HG02981 (cell line): Measurements from ENCODE around the gene GALNT6.
"Not testable (repeated sequence)": the region's sequence is repeated elsewhere in the genome, so short reads cannot be mapped to it uniquely, and the experiment has no call there.

Experiments used
- ATAC-seq: cut with Tn5 transposase; IDR thresholded peaks from one replicate; pipeline ENCODE4 v1.9.1; 2021; ENCODE audit warnings: mild to moderate bottlenecking, moderate library complexity; ENCODE audit not compliant: unreplicated experiment

The GALNT6 gene

DNA sequence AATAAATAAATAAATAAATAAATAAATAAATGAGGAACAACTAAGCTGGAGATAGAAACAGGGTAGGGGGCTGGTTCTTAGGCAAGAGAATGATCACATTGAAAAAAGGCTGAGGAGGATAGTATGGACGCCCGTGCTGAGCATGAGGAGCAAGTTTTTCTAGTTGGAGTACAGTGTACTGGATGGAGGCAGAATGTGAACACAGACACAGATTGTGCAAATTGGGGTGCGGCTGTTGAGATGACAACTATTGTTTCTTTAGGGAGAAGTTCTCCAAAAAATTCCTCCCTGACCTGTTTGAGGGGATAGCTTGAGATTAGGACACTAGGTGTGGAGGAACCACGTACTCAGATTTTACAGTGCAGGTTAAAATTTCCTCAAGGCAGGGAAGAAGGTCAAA lies 66.3 kb downstream of the GALNT6 start:
- no peak for ATAC-seq

DNA sequence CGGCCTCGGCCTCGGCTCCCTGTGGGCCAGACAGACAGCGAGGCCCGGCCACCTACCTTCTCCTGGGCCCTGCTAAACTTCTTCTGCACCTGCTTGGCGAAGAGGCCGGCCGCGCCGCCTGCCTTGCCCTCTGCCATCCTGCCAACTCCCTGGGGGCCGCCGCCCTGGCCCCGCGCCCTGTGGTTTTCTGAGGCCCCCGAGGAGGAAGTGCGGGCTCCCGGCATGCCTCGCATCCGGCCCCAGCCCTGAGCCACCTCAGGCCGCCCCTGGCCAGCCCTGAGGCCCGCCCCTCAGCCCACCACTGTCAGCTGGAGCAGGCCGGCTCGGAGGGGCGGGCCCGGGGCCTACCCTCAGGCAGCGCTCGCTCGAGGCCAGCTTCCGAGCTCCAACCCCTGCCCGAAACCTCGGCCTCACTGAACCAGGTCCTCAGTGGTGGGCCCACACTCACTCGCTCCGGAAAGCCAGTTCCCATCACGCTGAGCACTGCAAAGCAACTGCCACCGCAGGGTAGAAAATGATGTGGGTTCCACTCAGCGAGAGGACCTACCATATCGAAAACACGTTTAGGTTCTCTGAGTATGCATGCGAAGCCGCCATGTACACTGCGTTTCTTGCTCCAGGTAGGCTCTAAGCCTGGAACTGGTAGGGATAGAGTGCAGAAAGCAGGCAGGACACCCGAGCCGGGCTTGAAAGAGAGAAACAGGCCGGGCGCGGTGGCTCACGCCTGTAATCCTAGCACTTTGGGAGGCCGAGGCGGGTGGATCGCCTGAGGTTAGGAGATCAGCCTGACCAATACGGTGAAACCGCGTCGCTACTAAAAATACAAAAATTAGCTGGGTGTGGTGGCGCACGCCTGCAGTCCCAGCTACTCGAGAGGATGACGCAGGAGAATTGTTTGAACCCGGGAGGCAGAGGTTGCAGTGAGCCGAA lies 67.0 kb downstream of the GALNT6 start, which contains the start of gene BIN2:
BIN2 (minus strand) TSS at position 209 of the 930 bp plus-strand sequence; CDS start at position 137, 72 bp downstream.
- peak; percentile 56 for ATAC-seq

DNA sequence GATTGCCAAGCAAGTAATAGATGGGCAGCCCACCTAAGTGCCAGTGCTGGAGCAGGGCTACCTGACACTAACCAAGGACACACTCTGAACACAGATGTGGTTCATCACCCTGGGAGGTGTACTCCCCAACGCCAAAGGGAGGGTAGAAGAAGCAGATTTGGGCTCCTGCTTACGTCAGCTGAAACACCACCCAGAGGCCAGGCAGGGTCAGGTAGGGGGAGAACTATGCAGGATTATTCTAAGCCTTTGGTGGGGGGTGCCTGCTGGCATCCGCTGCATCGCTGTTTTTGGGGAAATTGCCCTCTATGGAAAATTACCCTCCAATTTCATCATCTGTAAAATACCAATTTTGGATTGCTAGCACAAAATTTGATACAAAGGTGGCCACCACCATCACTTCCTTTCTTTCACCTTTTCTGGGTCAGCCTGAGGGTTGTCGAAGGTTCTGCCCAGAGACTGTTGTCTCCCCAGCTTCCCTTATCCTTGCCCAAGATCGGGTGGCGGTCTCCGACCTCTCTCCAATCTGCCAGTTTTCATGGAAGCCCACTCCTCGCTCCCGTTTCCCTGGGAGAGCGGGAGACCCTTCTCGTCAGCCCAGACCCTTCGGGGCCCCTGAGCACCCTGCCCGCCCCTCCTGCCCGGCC lies 67.8 kb downstream of the GALNT6 start:
- no peak for ATAC-seq

DNA sequence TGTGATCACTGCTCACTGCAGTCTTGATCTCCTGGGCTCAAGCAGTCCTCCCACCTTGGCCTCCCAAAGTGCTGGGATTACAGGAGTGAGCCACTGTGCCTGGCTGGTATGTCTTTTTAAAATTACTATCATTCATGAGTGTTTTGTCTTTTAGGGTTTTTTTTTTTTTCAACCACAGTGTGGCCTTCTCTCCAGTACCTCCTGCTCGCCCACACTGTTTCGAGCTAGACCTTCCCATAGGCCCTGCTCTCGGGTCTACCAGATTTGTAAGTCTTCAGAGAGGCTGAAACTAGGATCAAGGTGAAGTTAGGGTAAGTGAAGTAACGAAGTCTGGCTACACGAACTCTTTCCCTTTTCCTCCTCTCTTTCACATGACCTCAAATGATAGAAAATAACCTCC lies 68.8 kb downstream of the GALNT6 start:
- ATAC-seq: no peak

DNA sequence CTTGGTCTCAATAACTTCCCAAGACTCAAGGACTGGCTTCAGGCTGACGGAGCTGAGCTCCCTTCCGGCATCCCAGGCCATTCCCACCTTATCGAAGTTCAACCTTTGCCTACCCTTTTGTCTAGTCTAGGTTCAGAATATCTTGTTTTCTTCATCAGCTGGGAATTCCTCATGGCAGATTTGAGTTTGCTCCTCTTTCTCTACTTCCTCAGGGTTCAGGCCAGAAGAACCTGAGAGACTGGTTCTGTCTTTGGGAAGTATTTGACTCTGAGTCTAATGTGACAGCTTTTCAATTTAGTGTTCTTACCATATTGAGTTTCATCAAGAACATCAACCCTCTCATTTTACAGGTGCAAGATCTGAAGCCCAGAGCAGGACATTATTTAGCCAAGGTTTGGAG lies 69.3 kb downstream of the GALNT6 start:
- no peak for ATAC-seq

DNA sequence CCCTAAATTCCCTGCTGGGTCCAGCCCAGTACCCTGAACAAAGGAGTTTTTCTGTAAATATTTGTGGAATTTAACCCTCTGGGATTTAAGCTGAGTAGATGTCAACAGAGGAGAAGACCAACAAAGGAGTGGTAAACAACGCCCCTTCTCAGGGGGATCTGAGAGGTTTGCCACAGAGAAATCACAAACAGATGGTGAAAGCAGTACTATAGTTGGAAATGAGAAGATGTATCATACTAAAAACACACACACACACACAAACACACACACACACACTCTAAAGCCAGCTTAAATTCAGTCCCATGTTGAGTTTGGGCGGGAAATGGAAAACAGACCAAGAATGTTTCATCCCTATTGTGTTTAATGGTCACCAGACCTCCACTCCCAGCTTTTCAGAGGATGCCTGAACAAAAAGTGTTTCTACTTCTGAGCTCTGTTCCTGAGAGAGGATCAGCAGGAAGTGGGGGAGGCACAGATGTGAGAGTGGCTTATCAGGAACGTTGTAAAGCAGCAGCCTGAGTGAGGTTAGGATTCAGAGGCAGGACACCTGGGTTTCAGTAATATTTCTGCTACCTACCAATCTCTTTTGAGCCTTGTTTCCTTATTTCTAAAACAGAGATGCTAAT lies 70.4 kb downstream of the GALNT6 start:
- ATAC-seq: no peak

DNA sequence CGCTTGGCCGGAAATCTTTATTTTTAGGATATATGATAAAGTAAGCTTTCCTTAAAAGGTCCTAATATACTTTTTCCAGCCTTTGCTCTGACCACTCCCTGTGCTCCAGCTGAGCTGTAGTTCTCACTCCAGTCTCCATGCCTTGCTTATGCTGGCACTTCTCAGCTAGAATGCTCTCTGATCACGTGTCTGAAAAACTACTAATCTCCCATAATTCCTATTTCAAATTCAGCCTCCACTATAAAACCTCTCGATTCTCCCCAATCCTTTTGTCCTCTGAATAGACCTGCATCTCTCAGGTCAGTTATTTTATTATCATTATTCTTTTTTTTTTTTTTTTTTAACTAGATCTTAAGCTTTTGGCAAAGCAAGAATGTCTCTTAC lies 70.9 kb downstream of the GALNT6 start:
- no peak for ATAC-seq

DNA sequence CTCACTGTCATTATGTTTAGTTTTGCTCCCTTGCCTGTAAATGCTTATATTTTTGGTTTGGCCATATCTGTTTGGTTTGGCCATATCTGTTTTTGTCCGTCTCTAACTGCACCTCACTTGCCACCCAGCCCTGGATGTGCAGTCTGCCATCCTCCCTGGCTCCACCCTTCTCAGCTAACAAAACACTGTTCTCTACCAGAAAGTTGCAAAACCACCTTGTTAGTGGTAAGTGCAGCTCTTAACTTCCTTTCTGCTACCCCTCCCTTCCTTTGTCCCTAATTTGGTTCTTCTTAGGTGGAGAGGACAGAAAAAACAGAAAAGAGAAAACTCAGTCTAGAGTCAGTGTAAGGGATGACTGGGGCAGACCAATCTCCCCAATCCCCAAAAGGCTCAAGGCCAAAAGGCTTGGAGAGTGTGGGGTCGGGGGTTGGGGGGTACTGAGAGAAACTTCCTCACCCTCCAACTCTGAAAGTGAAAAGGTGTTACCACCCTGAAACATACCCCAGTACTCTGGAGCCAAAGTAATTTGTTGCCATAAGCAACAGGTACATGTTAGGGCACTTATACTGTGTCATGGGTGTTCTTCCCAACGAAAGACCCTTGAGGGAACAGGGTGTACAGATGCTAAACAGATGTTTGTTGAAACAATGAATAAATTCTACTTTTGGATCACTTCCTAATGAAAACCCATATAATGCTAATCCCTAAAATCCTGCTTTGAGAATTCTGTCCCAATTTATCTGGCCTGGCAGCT lies 72.2 kb downstream of the GALNT6 start:
- no peak for ATAC-seq

DNA sequence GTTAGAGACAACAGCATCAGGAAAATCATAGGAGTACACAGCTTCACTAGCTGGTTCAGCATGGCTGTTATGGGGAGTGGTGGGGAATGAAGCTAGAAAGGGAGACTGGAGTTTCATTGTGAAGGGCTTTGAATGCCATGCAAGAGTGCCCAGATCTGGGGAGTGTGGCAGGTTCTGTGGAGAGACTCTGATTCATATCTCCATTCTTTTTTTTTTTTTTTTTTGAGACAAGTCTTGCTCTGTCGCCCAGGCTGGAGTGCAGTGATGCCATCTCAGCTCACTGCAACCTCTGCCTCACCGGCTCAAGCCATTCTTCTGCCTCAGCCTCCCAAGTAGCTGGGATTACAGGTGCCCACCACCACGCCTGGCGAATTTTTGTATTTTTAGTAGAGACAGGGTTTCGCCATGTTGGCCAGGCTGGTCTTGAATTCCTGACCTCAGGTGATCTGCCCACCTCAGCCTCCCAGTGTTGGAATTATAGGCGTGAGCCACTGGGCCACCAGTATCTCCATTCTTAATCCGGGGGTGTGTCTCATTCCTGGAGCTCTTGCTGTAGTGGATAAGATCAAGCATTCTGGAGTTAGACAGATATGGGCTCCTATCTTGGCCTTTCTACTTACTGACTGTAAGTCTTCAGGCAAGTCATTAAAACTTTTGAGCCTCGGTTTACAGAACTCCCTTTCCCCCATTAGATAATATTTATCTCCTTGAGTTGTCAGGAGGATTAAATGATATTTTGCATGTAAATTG lies 73.0 kb downstream of the GALNT6 start:
- ATAC-seq: not testable (repeated sequence)

DNA sequence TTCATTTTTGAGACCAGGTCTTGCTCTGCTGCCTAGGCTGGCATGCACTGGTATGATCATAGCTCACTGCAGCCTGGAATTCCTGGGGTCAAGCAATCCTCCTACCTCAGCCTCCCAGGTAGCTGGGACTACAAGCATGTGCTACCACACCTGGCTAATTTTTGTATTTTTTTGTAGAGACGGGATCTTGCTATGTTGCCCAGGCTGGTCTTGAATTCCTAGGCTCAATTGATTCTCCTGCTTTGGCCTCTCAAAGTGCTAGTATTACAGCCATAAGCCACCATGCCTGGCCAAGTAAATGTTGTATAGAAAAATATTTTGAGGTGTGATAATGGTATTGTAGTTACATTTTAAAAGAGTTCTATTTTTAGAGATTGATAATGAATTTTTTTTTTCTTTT lies 79.8 kb downstream of the GALNT6 start:
- no peak for ATAC-seq

DNA sequence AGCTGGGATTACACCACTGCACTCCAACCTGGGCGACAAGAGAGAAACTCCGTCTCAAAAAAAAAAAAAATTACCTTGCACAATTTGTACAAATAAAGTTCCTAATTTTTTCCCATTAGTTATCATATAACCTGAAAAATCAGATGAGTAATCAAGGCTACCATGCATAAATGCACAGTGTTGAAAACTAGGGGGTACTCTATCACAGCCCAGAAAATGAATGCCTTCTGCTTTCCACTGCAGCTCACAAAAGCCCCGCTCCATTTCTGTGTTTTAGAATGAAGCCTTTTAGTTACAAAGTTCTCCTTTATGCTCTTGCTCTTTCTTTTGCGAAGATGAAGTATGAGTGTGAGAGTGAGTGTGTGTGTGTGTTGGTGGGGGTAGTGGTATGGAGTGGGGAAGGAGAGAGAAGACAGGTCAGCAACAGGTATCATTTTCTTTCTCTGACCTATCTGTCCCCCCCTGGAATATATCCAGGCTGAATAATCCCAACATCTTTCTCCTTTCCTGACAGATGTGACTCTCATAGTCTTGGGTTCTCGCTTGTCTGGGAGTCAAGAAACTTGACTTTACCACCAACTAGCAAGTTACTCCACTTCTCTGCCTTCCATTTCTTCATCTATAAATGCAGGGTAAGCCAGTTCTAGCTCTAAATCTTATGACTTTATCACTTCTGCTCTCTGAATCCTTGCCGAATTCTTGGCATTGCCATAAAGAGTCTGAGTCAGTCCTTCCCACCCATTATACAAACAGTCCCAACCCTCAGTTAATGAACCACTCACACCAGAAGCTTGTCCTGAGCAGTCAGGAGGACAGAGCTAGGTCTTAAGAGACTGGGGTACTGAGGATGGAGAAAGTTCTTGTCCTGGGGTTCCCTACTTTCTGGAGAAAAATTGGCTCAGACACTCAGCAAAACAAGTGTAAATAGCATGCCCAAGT lies 83.3 kb downstream of the GALNT6 start:
- no peak for ATAC-seq

DNA sequence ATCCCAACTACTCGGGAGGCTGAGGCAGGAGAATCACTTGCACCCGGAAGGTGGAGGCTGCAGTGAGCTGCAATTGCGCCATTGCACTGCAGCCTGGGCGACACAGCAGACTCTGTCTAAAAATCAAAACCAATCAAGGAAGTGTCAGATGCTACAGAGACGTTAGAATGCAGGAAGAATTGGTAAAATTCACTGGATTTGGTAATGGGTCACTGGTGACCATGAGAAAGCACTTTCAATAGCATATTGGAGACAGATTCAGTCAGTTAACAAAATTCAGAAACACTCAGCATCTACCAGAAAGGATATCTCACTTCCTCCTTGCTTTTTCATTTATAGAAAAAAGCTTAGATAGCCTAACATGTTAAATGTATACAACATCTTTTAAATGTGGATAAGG lies 84.7 kb downstream of the GALNT6 start:
- ATAC-seq: no peak
